GM12878 (cell line): ENCODE measurements around the gene EFCAB8.

Experiments
- BCL11A ChIP-seq: IDR thresholded peaks from 2 replicates; pipeline ENCODE4 v1.6.1; 2011; ENCODE audit warnings: low read depth, low read length
- EZH2 ChIP-seq: IDR thresholded peaks from 2 replicates; pipeline ENCODE4 v1.6.1; 2012; ENCODE audit warnings: low read depth, mild to moderate bottlenecking, control low read depth, inconsistent platforms, low read length, borderline replicate concordance; ENCODE audit not compliant: control insufficient read depth
- TF ChIP-seq, protein P1 (sequence below), 3 experiments: IDR thresholded peaks in 2 of 3; conservative IDR thresholded peaks in 1 of 3; 2 replicates each; pipeline ENCODE4 v1.5.1; 2011; ENCODE audit warnings: low read depth in 3 of 3, low read length in 3 of 3, mild to moderate bottlenecking in 3 of 3, control low read depth in 2 of 3, moderate library complexity in 2 of 3, inconsistent platforms in 1 of 3, mixed read lengths in 1 of 3; ENCODE audit not compliant: control insufficient read depth in 2 of 3, insufficient read depth in 1 of 3; ENCODE audit errors: extremely low read depth in 1 of 3

DNA sequence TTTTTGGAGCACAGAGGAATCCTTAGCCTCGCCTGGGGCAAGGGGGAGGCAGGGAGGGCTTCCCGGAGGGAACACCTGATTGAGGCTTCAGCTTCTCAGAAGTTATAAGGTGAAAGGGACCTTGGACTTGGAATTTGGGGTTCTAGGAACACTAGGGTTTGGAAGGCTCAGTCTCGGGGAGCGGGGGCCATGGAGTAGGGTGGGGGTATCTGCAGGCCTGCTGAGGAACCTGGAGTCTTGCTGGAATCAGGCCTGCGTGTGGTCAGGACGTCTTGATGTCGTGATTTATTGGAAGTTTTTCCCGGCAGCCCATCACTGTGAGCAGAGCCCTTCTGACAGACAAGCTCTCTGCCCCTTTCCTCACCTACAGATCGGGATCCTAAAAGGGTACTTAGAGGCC is 50.7 kb downstream of the EFCAB8 start:
- TF ChIP-seq, protein P1, sequence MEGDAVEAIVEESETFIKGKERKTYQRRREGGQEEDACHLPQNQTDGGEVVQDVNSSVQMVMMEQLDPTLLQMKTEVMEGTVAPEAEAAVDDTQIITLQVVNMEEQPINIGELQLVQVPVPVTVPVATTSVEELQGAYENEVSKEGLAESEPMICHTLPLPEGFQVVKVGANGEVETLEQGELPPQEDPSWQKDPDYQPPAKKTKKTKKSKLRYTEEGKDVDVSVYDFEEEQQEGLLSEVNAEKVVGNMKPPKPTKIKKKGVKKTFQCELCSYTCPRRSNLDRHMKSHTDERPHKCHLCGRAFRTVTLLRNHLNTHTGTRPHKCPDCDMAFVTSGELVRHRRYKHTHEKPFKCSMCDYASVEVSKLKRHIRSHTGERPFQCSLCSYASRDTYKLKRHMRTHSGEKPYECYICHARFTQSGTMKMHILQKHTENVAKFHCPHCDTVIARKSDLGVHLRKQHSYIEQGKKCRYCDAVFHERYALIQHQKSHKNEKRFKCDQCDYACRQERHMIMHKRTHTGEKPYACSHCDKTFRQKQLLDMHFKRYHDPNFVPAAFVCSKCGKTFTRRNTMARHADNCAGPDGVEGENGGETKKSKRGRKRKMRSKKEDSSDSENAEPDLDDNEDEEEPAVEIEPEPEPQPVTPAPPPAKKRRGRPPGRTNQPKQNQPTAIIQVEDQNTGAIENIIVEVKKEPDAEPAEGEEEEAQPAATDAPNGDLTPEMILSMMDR (IDR thresholded peaks at IDR 0.05 in 2 of 3, conservative IDR thresholded peaks at IDR 0.05 in 1 of 3; ENCODE audit: control insufficient read depth in 2 of 3, extremely low read depth in 1 of 3, insufficient read depth in 1 of 3, low read depth in 3 of 3, low read length in 3 of 3), result no peak
- TF ChIP-seq BCL11A, result no peak
- no peak for TF ChIP-seq EZH2
